RWPE1 (cell line): ENCODE measurements around the gene CUL3.

Experiments
- CTCF ChIA-PET: fragments of 350-600 bp; sonication (Branson Sonifier 250); formaldehyde crosslinking; extraction: SDS; loops from one replicate; lab custom pipeline; 2021; lab: Yijun Ruan, JAX
- POLR2A ChIA-PET: fragments of 400-600 bp; formaldehyde crosslinking; extraction: SDS; loops from one replicate; lab custom pipeline; 2020; ENCODE audit warnings: antibody characterized with exemption; ENCODE audit not compliant: low non-redundant PET; lab: Yijun Ruan, JAX
- DNase-seq: peaks from one replicate; pipeline ENCODE4 v3.0.0; 2012; ENCODE audit warnings: low spot score
- H3K27ac ChIP-seq: fragments of 450-650 bp; 2 replicates; pipeline ENCODE4 v1.5.1; 2017
- TF ChIP-seq, protein P1 (sequence below): fragments of 450-650 bp; conservative IDR thresholded peaks from 2 replicates; pipeline ENCODE4 v1.5.1; 2017; ENCODE audit warnings: low read depth, mild to moderate bottlenecking

Gene CUL3

DNA sequence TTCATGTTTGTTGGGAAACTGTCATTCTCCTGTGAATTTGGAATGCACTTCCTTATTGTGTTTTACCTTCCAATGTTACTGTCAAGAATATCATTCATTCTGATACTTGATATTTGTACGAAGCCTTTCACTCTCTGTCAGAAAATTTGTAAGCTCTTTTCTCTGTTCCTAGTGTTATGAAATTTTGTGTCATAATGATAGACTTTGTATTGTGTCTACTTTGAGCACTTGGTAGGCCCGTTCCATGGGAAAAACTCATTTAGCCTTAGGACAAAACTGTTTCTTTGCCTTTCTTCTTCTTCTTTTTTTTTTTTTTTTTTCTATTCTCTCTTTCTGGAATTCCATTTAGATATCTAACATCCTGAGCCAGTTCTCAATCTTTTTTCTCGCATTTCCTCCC is 131.3 kb downstream of the CUL3 start:
- DNase-seq: no peak
- ChIA-PET CTCF (interaction anchor here (0.6 kb wide), 1 partner anchor 85 kb away, joined by 4 read pairs; no protein-coding TSS in a partner anchor), POLR2A (no interaction called here)
- TF ChIP-seq, protein P1, sequence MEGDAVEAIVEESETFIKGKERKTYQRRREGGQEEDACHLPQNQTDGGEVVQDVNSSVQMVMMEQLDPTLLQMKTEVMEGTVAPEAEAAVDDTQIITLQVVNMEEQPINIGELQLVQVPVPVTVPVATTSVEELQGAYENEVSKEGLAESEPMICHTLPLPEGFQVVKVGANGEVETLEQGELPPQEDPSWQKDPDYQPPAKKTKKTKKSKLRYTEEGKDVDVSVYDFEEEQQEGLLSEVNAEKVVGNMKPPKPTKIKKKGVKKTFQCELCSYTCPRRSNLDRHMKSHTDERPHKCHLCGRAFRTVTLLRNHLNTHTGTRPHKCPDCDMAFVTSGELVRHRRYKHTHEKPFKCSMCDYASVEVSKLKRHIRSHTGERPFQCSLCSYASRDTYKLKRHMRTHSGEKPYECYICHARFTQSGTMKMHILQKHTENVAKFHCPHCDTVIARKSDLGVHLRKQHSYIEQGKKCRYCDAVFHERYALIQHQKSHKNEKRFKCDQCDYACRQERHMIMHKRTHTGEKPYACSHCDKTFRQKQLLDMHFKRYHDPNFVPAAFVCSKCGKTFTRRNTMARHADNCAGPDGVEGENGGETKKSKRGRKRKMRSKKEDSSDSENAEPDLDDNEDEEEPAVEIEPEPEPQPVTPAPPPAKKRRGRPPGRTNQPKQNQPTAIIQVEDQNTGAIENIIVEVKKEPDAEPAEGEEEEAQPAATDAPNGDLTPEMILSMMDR: no peak
- no peak overlapping the region for H3K27ac ChIP-seq

DNA sequence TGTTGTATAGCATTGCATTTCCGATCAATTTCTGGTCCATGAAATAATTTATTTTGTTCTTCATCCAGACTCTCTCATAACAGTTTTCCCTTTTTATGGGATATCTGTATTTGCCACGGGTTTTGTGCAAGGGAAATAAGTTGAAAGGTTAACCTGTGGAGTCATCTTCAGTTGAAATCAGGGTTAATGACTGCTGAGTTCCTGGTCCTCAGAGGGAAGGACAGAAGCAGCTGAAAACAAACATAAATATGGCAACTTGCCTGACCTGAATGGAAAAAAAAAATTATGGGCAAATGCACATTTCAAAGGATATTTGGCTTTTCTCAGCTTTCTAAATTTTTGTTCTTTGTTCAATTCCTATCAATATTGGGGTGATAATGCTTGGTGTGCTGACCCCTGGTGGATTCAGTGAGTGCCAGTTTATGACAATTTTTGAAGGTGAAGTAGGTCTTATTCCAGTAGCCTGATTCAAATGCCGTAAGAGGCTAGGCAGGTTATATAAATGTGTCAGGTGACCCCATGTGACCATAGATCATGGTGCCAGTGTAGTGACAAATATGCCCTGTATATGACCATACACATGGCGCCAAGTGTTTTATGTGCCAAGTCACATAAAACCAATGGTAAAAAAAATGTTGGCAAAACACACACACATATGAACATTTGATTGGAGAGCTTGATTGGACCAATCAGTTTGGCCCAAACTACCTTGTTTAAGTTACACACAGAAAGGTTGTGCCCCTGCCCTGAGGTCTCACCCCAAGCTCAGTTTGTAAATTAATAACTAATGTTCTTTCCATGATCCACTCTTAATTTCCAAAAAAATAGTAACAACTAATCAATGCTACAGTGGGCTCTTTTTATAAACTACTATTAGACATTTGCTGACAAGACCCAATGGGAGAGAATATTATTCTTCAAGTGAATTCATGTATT is 135.7 kb downstream of the CUL3 start:
- peak; percentile 43 for DNase-seq
- no peak overlapping the region for H3K27ac ChIP-seq
- TF ChIP-seq, protein P1: peak; percentile 37
- CTCF ChIA-PET: interaction anchor here (0.6 to 1.1 kb wide), 6 partner anchors 9 to 187 kb away, joined by 3 to 4 read pairs (median 4); no protein-coding TSS in a partner anchor
- POLR2A ChIA-PET: no interaction called here

DNA sequence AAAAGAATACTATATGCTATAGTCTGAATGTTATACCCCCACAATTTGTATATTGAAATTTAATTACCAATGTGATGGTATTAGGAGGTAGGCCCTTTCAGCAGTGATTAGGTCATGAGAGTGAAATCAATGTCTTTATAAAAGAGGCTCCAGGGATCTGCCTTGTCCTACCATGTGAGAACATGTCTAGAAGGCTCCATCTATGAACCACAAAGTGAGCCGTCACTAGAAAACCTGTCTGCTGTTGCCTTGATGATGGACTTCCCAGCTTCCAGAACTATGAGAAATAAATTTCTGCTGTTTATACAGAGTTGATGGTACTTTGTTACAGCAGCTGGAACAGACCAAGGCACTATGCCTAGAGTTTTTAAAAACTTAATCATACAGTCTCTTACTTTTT is 136.9 kb downstream of the CUL3 start:
- POLR2A ChIA-PET: no interaction called here

GRCh38 chr2:224444783-224445182 is 140.4 kb downstream of the CUL3 start:
- ChIA-PET POLR2A (no interaction called here), CTCF (interaction anchor here (0.6 kb wide), 1 partner anchor 23 kb away, joined by 3 read pairs; no protein-coding TSS in a partner anchor)
- TF ChIP-seq, protein P1: no peak
- DNase-seq: no peak
- H3K27ac ChIP-seq: no peak overlapping the region

More for the DNA sequence above, 136.9 kb downstream of the CUL3 start:
- TF ChIP-seq, protein P1: no peak
- no peak overlapping the region for H3K27ac ChIP-seq
- CTCF ChIA-PET: interaction anchor here (0.5 to 0.6 kb wide), 2 partner anchors 20 to 119 kb away, joined by 3 read pairs; no protein-coding TSS in a partner anchor
- DNase-seq: no peak

DNA sequence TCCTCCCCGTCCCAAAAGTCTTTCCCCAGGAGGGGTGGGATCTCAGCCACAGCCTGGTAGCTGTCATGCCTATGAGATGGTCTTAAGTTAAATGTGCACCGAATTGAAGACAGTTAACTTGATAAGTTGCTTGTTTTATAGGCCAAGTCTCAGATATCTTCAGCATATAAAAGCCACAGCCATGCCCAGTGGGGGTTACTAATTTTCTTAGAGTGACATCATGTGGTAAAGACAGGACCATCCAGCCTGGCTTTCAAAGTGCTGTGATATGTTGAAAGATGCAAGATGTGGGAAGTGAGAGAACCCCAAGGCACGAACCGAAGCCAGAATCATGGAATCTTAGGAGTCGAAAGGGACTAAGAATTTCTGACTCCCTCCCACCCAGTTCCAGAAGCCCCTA is 141.1 kb downstream of the CUL3 start:
- no peak overlapping the region for H3K27ac ChIP-seq
- POLR2A ChIA-PET: no interaction called here
- DNase-seq: no peak
- TF ChIP-seq, protein P1: no peak
- CTCF ChIA-PET: no interaction called here

DNA sequence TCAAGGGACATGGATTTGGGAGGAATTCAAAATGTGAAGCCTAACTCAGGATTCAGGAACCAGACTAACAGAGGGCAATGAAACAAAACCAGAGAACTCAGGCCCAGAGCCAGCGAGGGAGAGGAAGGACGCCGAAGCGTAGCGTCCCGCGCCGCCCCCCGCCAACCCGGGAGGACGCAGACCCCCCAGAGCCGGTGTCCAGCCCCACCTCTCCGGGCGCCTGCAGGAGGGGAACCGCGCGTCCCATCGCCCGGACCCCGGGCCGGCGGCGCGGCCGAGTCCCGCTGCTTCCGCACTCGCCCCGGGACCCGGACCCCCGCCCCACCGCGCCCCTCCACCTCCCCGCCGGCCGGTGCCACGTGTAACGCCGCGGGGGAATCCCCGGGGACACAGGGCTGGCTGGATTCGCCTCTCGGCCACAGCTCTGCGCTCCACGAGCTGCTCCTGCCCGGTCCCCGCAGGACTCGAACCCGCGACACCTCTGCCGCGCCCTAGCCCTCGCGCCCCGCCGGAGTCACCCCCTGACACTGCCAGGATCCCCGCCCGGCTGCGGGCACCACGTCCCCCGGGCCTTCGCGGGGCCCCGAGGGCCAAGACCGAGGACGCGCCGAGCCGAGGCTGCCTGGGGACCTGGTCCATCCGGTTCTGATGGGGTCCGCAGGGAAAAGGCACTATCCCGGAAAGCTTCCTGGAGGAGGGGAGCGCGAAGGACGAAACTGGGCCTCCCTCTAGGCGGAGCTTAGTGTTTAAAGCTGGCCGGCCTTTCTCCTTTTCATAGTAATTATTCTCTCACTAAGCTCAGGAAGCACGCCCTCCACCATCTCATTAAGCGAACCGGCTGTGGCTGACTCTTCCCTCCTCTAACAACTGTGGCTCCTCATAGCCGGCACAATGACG is 142.8 kb downstream of the CUL3 start:
- CTCF ChIA-PET: interaction anchor here (0.7 kb wide), 1 partner anchor 894 kb away, joined by 8 read pairs; no protein-coding TSS in a partner anchor
- H3K27ac ChIP-seq: no peak overlapping the region
- peak; percentile 9 for DNase-seq

More for the DNA sequence above, 142.8 kb downstream of the CUL3 start:
- TF ChIP-seq, protein P1: no peak
- POLR2A ChIA-PET: no interaction called here
